KMS-11 (cell line): Measurements from ENCODE around the gene PTPN14.

Experiments used
- H2AFZ ChIP-seq: fragments of 200-600 bp; sonication (generic); 2 replicates; pipeline ENCODE4 v1.6.1; 2016; ENCODE audit warnings: antibody characterized with exemption, mixed run types, low read depth
- H3K27ac ChIP-seq: fragments of 200-600 bp; sonication (generic); 2 replicates; pipeline ENCODE4 v1.6.1; 2016; ENCODE audit warnings: mild to moderate bottlenecking, mixed run types
- H3K27me3 ChIP-seq: fragments of 200-600 bp; sonication (generic); 2 replicates; pipeline ENCODE4 v1.6.1; 2017; ENCODE audit warnings: mild to moderate bottlenecking, low read depth, mixed run types, moderate library complexity; ENCODE audit not compliant: insufficient read depth
- H3K36me3 ChIP-seq: fragments of 200-600 bp; sonication (generic); 2 replicates; pipeline ENCODE4 v1.6.1; 2017; ENCODE audit warnings: mild to moderate bottlenecking, mixed run types; ENCODE audit not compliant: insufficient read depth
- H3K4me1 ChIP-seq: fragments of 200-600 bp; sonication (generic); 2 replicates; pipeline ENCODE4 v1.6.1; 2016; ENCODE audit warnings: mild to moderate bottlenecking, low read depth, mixed run types; ENCODE audit not compliant: poor library complexity, severe bottlenecking
- H3K4me2 ChIP-seq: fragments of 200-600 bp; sonication (generic); 2 replicates; pipeline ENCODE4 v1.7.0; 2016; ENCODE audit warnings: mild to moderate bottlenecking, mixed run types
- H3K4me3 ChIP-seq: fragments of 200-600 bp; sonication (generic); IDR thresholded peaks from 2 replicates; pipeline ENCODE4 v1.6.1; 2017; ENCODE audit warnings: low read depth, low read length, mixed read lengths; ENCODE audit not compliant: insufficient read depth
- H3K79me2 ChIP-seq: fragments of 200-600 bp; sonication (generic); 2 replicates; pipeline ENCODE4 v1.6.1; 2016; ENCODE audit warnings: low read depth, mixed run types; ENCODE audit not compliant: insufficient read depth
- H3K9ac ChIP-seq: fragments of 200-600 bp; sonication (generic); 2 replicates; pipeline ENCODE4 v1.6.1; 2016; ENCODE audit warnings: mild to moderate bottlenecking, mixed run types
- H4K20me1 ChIP-seq: fragments of 200-600 bp; sonication (generic); 2 replicates; pipeline ENCODE4 v1.6.1; 2016; ENCODE audit warnings: mild to moderate bottlenecking, mixed run types; ENCODE audit not compliant: insufficient read depth
- TF ChIP-seq, protein P1 (sequence below): fragments of 200-600 bp; sonication (generic); conservative IDR thresholded peaks from 2 replicates; pipeline ENCODE4 v1.6.1; 2017; ENCODE audit warnings: low read depth, mild to moderate bottlenecking, antibody characterized with exemption, low read length, moderate library complexity, mixed read lengths

The PTPN14 gene

DNA sequence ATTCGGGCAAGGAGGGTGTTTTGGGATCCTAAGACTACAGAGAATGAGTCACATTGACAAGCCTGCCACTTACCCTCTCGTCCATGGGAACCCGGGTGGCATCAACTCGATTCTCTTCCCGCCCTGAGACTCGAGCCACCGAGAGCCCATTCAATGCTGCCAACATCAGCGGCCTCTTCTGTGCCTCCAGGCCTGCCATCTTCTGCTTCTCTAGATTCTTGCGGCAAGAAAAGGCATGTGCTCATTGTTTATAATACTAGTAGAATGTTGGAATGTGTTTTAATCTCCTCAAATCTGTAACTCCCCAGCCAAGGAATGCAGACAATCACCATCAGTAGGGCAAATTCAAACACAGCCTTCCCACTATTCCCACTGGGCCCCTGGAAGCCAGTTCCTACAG is 173.5 kb downstream of the PTPN14 start:
- H3K36me3 ChIP-seq, result no peaks in the 10 kb centered on the region

DNA sequence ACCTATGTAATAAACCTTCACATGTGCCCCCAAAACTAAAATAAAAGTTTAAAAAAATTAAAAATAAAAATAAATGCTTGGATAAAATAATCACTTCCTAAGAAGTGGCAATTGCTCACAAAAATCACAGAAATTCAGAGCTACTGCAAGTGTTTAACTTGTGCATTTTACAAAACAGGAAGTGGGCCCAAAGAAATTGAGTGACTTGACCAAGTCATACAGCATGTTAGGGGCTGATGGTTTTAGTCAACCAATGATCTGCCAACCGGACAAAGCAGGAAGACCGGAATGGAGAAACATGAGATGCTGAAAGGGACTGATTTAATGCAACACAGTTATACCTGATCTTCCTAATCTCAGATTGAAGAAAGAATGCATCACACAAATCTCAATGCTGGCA is 173.9 kb downstream of the PTPN14 start:
- Histone ChIP-seq H3K4me2 (no peak overlapping the region), H3K27ac (no peak overlapping the region), H3K27me3 (no peaks in the 10 kb centered on the region), H2AFZ (no peak overlapping the region), H3K36me3 (no peaks in the 10 kb centered on the region), H3K4me3 (no peak overlapping the region), H4K20me1 (no peaks in the 10 kb centered on the region), H3K4me1 (no peaks in the 10 kb centered on the region), H3K79me2 (no peaks in the 10 kb centered on the region), H3K9ac (no peak overlapping the region)
- TF ChIP-seq, protein P1, sequence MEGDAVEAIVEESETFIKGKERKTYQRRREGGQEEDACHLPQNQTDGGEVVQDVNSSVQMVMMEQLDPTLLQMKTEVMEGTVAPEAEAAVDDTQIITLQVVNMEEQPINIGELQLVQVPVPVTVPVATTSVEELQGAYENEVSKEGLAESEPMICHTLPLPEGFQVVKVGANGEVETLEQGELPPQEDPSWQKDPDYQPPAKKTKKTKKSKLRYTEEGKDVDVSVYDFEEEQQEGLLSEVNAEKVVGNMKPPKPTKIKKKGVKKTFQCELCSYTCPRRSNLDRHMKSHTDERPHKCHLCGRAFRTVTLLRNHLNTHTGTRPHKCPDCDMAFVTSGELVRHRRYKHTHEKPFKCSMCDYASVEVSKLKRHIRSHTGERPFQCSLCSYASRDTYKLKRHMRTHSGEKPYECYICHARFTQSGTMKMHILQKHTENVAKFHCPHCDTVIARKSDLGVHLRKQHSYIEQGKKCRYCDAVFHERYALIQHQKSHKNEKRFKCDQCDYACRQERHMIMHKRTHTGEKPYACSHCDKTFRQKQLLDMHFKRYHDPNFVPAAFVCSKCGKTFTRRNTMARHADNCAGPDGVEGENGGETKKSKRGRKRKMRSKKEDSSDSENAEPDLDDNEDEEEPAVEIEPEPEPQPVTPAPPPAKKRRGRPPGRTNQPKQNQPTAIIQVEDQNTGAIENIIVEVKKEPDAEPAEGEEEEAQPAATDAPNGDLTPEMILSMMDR, result no peak

More for the DNA sequence above, 173.5 kb downstream of the PTPN14 start:
- Histone ChIP-seq H3K79me2 (no peaks in the 10 kb centered on the region), H4K20me1 (no peaks in the 10 kb centered on the region), H3K4me2 (no peak overlapping the region), H3K27me3 (no peaks in the 10 kb centered on the region), H2AFZ (no peak overlapping the region), H3K27ac (no peak overlapping the region), H3K4me1 (no peaks in the 10 kb centered on the region), H3K9ac (no peak overlapping the region), H3K4me3 (no peak overlapping the region)
- TF ChIP-seq, protein P1, result no peak

DNA sequence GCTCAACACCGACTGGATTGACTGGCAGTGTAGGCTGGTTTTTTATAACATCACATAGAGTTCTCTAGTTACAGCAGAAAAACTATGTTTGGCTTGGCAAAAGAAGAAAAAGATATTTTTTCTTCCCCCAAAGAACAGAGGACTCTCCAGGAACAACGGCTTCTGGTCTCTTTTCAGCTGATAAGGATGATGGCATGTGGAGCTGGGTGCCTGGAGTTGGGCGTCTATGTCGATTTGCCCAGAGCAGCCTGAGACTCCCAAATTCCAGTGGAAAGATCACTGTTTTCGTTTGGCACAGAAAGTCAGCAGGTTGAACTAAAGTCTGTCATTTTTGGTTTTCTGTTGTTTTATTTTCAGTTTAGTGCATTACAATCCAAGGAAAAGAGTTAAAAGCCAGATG is 179.3 kb downstream of the PTPN14 start:
- TF ChIP-seq, protein P1, result no peak
- H3K4me1 ChIP-seq, result no peaks in the 10 kb centered on the region
- H3K4me2 ChIP-seq, result no peak overlapping the region
- no peaks in the 10 kb centered on the region for H3K27me3 ChIP-seq
- no peak overlapping the region for H3K9ac ChIP-seq
- no peak overlapping the region for H2AFZ ChIP-seq
- H3K36me3 ChIP-seq, result no peaks in the 10 kb centered on the region
- H4K20me1 ChIP-seq, result no peaks in the 10 kb centered on the region
- H3K79me2 ChIP-seq, result no peaks in the 10 kb centered on the region
- no peak overlapping the region for H3K4me3 ChIP-seq
- H3K27ac ChIP-seq, result no peak overlapping the region

DNA sequence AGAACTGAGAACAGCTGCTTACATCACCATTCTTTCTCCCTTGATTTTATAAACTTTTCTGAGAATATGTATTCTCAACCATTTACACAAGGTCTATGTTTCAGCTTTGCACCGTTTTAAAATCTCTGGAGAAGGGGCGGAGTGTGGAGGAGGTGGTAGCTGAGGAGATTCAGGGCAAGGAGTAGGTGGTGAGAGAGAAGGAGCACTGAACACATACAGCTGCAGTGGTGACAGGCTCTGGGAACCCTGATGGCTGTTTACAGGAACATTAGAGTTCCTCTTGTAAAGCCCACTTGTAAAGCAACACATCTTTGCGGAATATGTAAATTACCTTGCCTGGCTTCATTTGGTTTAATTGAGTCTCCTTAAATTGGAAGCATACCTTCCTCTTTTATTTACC is 180.8 kb downstream of the PTPN14 start:
- TF ChIP-seq, protein P1, result no peak
- Histone ChIP-seq H3K36me3 (no peaks in the 10 kb centered on the region), H4K20me1 (no peaks in the 10 kb centered on the region), H3K4me2 (no peak overlapping the region), H3K79me2 (no peaks in the 10 kb centered on the region), H3K9ac (no peak overlapping the region), H2AFZ (no peak overlapping the region), H3K4me3 (no peak overlapping the region), H3K27me3 (no peaks in the 10 kb centered on the region), H3K4me1 (no peaks in the 10 kb centered on the region), H3K27ac (no peak overlapping the region)
